ENCODE data around the gene DPM3.
"Not testable (repeated sequence)": the region's sequence is repeated elsewhere in the genome, so short reads cannot be mapped to it uniquely, and the experiment has no call there.

DNA sequence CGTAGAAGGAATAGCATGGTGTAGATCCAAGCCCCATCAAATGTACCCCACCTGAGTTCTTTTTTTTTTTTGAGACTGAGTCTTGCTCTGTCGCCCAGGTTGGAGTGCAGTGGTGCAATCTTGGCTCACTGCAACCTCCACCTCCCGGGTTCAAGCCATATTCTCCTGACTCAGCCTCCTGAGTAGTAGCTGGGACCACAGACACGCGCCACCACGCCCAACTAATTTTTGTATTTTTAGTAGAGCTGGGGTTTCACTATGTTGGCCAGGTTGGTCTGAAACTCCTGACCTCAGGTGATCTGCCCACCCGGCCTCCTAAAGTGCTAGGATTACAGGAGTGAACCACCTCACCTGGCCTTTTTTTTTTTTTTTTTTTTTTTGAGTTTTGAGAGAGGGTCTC is 22.2 kb downstream of the DPM3 start:
- not testable (repeated sequence) for TF ChIP-seq YY1 (IDR thresholded peaks at IDR 0.05; ENCODE audit: extremely low read depth, insufficient replicate concordance, low read depth, low read length); JUND (IDR thresholded peaks at IDR 0.05)
- TF ChIP-seq, protein P1, sequence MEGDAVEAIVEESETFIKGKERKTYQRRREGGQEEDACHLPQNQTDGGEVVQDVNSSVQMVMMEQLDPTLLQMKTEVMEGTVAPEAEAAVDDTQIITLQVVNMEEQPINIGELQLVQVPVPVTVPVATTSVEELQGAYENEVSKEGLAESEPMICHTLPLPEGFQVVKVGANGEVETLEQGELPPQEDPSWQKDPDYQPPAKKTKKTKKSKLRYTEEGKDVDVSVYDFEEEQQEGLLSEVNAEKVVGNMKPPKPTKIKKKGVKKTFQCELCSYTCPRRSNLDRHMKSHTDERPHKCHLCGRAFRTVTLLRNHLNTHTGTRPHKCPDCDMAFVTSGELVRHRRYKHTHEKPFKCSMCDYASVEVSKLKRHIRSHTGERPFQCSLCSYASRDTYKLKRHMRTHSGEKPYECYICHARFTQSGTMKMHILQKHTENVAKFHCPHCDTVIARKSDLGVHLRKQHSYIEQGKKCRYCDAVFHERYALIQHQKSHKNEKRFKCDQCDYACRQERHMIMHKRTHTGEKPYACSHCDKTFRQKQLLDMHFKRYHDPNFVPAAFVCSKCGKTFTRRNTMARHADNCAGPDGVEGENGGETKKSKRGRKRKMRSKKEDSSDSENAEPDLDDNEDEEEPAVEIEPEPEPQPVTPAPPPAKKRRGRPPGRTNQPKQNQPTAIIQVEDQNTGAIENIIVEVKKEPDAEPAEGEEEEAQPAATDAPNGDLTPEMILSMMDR (IDR thresholded peaks at IDR 0.05 in 2 of 3, conservative IDR thresholded peaks at IDR 0.05 in 1 of 3; ENCODE audit: borderline replicate concordance in 1 of 3, insufficient read depth in 1 of 3, low read depth in 2 of 3, low read length in 2 of 3) = not testable (repeated sequence)

All from HCT116 (cell line).